ENCODE measurements around the gene SYT2.

The SYT2 gene

DNA sequence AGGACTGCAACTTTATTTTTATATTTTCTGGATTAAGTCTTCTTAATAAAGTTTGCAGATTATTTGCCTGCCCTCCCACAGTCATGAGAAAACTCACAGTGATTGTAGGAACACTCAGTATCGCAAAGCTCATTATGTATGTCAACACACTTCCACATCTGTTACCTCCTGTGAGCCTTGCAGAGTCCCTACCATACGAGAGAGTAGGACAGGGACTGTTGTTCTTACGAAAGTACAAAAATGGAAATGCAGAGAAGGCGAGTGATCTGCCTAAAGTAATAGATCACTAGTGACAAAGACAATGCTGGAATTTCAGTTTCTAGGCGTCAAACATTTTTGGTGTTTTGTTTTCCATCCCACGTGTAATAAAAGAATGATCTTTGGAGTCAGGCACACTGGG lies 131.7 kb downstream of the SYT2 start:
- Histone ChIP-seq H3K9me3 (ENCODE audit: control insufficient read depth, low read length) (no peaks in the 10 kb centered on the region), H3K4me3 (ENCODE audit: insufficient read depth, low read depth, low read length, poor library complexity, severe bottlenecking) (no peak overlapping the region), H3K4me1 (ENCODE audit: control insufficient read depth, insufficient read depth, low read length, poor library complexity, severe bottlenecking) (no peaks in the 10 kb centered on the region), H3K27ac (ENCODE audit: insufficient read depth, low read length, poor library complexity, severe bottlenecking) (no peak overlapping the region), H3K36me3 (ENCODE audit: control insufficient read depth, insufficient read depth, low read length) (peaks cover 3% of the 10 kb centered on the region), H3K27me3 (replicated peaks; ENCODE audit: control insufficient read depth, insufficient read depth, low read length, poor library complexity, severe bottlenecking) (no peaks in the 10 kb centered on the region)
- DNase-seq, result no peak

DNA sequence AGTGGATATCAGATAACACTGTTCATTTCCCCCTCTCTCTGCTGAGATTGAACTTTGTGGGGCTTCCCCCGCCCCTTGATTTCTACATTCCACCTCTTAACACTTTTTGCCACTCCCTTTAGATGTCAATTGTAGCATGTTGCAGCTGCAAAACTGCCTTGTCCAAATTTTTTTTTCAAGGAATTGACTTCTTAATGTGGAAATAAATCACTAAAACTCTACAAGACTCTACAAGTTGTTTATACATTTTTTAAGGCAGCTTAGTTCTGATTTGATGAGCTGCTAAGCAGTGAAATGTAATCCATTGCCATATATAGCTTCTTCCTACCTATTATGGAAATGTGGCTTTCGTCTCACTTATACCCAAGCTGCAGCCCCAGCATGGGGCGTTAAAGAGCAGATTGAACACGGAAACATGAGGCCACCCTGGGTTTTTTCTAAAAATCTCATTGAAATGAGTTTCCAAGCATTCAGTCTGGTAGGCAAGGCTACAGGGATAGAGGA lies 132.2 kb downstream of the SYT2 start:
- Histone ChIP-seq H3K9me3 (ENCODE audit: control insufficient read depth, low read length) (no peaks in the 10 kb centered on the region), H3K4me3 (ENCODE audit: insufficient read depth, low read depth, low read length, poor library complexity, severe bottlenecking) (no peak overlapping the region), H3K4me1 (ENCODE audit: control insufficient read depth, insufficient read depth, low read length, poor library complexity, severe bottlenecking) (no peaks in the 10 kb centered on the region), H3K27ac (ENCODE audit: insufficient read depth, low read length, poor library complexity, severe bottlenecking) (no peak overlapping the region), H3K36me3 (ENCODE audit: control insufficient read depth, insufficient read depth, low read length) (peaks cover 3% of the 10 kb centered on the region), H3K27me3 (replicated peaks; ENCODE audit: control insufficient read depth, insufficient read depth, low read length, poor library complexity, severe bottlenecking) (no peaks in the 10 kb centered on the region)
- no peak for DNase-seq

DNA sequence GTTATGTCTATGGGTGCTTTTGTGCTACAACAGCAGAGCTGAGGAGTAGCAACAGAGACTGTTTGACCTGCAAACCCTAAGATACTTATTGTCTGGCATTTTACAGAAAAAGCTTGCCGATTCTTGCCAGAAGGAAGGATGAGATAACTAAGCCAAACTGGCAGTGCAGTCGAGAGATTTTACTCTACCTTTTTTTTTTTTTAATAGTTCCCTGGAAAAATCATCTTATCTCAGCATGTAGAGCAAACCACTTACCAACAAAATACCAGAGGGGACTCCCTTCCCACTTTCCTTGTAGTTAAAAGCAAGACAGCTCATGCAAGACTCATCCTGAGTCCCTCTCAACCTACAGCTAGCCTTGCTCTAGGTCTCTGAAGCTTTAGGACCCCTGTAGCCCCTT lies 132.9 kb downstream of the SYT2 start:
- no peak for DNase-seq
- Histone ChIP-seq H3K9me3 (ENCODE audit: control insufficient read depth, low read length) (no peaks in the 10 kb centered on the region), H3K36me3 (ENCODE audit: control insufficient read depth, insufficient read depth, low read length) (peaks cover 3% of the 10 kb centered on the region)

DNA sequence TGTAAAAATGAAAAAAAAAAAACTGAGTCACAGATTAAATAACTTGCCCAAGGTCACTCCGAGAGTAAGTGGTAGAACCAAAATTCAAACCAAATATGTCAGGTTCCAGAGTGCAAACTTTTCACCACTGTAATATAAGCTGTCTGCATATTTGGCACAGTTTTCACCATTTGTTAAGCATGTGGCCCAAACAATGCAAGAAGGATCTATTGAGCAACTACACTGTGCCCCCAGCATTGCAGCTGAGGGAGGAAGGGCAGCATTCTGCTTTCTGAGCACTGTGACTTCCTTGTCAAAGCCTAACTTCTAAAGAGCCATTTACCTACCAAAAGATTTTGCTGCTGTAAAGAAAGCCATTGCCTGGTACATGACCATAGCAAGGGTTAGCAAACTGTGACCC lies 133.4 kb downstream of the SYT2 start:
- no peak overlapping the region for H3K27ac ChIP-seq (ENCODE audit: insufficient read depth, low read length, poor library complexity, severe bottlenecking)
- no peak for DNase-seq
- no peak overlapping the region for H3K4me3 ChIP-seq (ENCODE audit: insufficient read depth, low read depth, low read length, poor library complexity, severe bottlenecking)

More for the DNA sequence above, 132.9 kb downstream of the SYT2 start:
- Histone ChIP-seq H3K27ac (ENCODE audit: insufficient read depth, low read length, poor library complexity, severe bottlenecking) (no peak overlapping the region), H3K4me1 (ENCODE audit: control insufficient read depth, insufficient read depth, low read length, poor library complexity, severe bottlenecking) (no peaks in the 10 kb centered on the region), H3K4me3 (ENCODE audit: insufficient read depth, low read depth, low read length, poor library complexity, severe bottlenecking) (no peak overlapping the region), H3K27me3 (replicated peaks; ENCODE audit: control insufficient read depth, insufficient read depth, low read length, poor library complexity, severe bottlenecking) (no peaks in the 10 kb centered on the region)

DNA sequence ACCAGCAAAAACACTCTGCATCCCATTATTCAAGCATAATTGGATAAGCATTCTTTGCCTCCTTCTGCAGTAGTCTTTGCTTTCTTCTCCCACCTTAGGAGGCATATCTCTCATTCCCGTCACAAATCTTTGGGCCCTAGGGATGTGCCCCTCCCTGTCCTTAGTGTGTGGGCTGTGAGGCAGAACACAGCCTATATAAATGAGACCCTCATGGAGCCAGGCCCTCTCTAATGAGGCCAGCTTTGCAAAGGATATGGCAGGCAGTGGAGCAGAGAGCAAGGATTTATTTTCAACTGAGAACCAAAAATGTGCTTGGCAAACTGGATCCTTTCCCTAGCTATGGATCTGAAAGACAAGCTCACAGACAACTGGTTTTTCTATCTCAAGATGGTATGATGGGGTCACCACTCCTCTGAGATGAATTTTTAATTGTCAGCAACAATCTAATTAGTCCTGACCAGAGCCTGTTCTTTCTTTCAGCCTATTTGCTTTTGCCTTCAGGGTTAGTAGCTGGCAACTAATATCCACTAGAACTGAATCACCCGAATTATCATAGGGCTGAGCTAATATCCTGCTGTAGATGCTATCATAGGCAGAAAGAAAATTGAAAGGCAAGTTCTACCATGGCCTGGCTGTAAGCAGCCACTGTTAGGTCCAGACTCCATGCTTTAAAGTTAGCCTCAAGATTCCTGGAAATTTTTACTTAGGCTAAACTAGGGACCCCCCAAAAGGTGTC lies 134.2 kb downstream of the SYT2 start:
- no peak for DNase-seq
- Histone ChIP-seq H3K27me3 (replicated peaks; ENCODE audit: control insufficient read depth, insufficient read depth, low read length, poor library complexity, severe bottlenecking) (no peaks in the 10 kb centered on the region), H3K4me3 (ENCODE audit: insufficient read depth, low read depth, low read length, poor library complexity, severe bottlenecking) (no peak overlapping the region), H3K9me3 (ENCODE audit: control insufficient read depth, low read length) (no peaks in the 10 kb centered on the region), H3K4me1 (ENCODE audit: control insufficient read depth, insufficient read depth, low read length, poor library complexity, severe bottlenecking) (no peaks in the 10 kb centered on the region), H3K27ac (ENCODE audit: insufficient read depth, low read length, poor library complexity, severe bottlenecking) (no peak overlapping the region), H3K36me3 (ENCODE audit: control insufficient read depth, insufficient read depth, low read length) (peaks cover 3% of the 10 kb centered on the region)

More for the DNA sequence above, 133.4 kb downstream of the SYT2 start:
- H3K9me3 ChIP-seq (ENCODE audit: control insufficient read depth, low read length), result no peaks in the 10 kb centered on the region
- peaks cover 3% of the 10 kb centered on the region for H3K36me3 ChIP-seq (ENCODE audit: control insufficient read depth, insufficient read depth, low read length)
- H3K4me1 ChIP-seq (ENCODE audit: control insufficient read depth, insufficient read depth, low read length, poor library complexity, severe bottlenecking), result no peaks in the 10 kb centered on the region
- no peaks in the 10 kb centered on the region for H3K27me3 ChIP-seq (replicated peaks; ENCODE audit: control insufficient read depth, insufficient read depth, low read length, poor library complexity, severe bottlenecking)

DNA sequence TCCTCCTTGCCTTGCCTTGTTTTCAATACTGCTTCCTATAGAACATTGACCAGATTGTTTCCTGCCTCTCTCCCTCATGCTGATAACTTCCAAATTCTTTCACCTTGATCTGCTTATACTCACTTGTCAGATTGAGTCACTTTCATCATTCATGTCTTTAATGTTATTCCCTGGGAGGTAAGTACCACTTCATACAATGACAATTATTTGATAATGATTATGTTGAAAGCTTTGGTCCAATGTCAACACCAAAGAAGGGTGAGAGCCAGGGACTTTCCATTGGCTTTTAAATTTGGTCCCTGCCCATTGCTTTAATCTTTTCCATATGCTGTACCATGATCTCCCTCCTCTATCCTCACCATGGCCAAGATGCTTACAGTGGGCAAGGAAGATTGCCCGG lies 137.4 kb downstream of the SYT2 start:
- Histone ChIP-seq H3K9me3 (ENCODE audit: control insufficient read depth, low read length) (no peaks in the 10 kb centered on the region), H3K4me3 (ENCODE audit: insufficient read depth, low read depth, low read length, poor library complexity, severe bottlenecking) (no peak overlapping the region), H3K36me3 (ENCODE audit: control insufficient read depth, insufficient read depth, low read length) (no peaks in the 10 kb centered on the region), H3K27me3 (replicated peaks; ENCODE audit: control insufficient read depth, insufficient read depth, low read length, poor library complexity, severe bottlenecking) (no peaks in the 10 kb centered on the region), H3K27ac (ENCODE audit: insufficient read depth, low read length, poor library complexity, severe bottlenecking) (no peak overlapping the region), H3K4me1 (ENCODE audit: control insufficient read depth, insufficient read depth, low read length, poor library complexity, severe bottlenecking) (no peaks in the 10 kb centered on the region)
- DNase-seq, result no peak

DNA sequence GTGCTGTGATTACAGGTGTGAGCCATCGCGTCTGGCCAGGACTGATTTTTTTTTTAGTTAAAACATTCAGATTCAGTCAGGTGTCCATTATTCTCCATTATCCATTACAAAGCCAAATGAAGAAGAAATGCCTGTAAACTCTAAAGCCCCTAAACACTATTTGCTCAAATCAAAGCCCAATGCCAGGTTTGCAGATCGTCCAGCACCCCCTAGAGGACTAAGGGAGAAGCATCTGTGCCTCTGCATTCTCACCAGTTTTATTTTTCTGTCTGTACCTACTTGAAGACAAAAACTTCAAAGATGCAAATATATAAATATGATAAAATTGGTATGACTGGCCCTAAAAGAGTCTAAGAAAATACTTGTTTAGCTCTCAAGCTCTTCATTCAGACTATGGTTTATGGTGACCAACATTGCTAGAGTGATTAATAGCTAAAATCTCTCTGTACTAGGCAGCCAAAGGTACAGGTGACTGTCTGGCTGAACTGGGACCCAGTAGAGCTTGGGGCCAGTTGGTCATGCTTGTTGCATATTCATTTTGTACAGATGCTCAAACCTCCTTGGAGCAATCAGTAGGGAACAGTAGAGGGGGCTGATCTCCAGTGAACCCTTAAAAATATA lies 138.4 kb downstream of the SYT2 start:
- no peak for DNase-seq
- Histone ChIP-seq H3K4me1 (ENCODE audit: control insufficient read depth, insufficient read depth, low read length, poor library complexity, severe bottlenecking) (no peaks in the 10 kb centered on the region), H3K9me3 (ENCODE audit: control insufficient read depth, low read length) (no peaks in the 10 kb centered on the region), H3K27ac (ENCODE audit: insufficient read depth, low read length, poor library complexity, severe bottlenecking) (no peak overlapping the region), H3K27me3 (replicated peaks; ENCODE audit: control insufficient read depth, insufficient read depth, low read length, poor library complexity, severe bottlenecking) (no peaks in the 10 kb centered on the region), H3K4me3 (ENCODE audit: insufficient read depth, low read depth, low read length, poor library complexity, severe bottlenecking) (no peak overlapping the region), H3K36me3 (ENCODE audit: control insufficient read depth, insufficient read depth, low read length) (no peaks in the 10 kb centered on the region)

DNA sequence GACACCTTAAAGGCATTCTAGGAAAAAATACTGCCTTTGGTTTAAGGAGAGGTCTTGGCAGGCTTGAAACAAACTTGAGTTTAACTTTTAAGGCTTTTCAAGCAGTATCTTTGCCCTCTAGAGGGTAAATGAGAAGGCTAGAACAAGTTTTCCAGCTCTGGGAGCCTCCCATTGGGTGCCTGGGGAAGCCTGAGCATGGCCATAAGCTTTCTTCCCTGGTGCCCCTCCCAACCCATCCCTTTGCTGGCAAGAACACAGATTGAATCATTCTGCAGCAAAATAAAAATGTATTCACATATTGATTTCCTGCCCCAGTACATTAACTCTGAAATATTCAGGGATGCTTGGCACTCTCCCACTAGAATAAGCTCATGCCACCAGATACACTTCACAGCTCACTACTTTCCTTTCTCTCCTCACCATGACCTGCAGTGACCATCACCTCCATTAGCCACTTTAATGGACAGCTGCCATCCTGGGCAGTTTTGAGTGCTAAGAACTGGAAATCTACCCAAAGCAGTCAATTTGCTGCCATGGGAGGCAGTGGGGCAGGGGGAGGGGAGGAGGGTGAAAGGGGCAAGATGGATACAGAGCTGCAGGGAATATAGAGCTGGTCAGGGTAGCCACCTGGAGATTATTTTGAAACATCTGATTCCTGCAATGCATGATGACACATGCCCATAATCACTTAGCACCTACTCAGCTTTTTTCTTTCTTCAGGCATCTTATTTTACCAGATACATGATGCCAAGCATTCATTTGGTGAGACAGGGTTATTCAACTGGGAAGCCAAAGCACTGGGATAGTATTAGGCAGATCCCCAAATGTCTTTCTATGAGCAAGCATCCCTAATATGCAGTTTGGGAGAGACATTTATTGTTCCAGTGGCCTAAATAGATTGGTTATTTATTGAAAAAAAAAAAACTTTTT lies 140.6 kb downstream of the SYT2 start:
- no peaks in the 10 kb centered on the region for H3K9me3 ChIP-seq (ENCODE audit: control insufficient read depth, low read length)
- H3K36me3 ChIP-seq (ENCODE audit: control insufficient read depth, insufficient read depth, low read length), result no peaks in the 10 kb centered on the region
- H3K4me1 ChIP-seq (ENCODE audit: control insufficient read depth, insufficient read depth, low read length, poor library complexity, severe bottlenecking), result no peaks in the 10 kb centered on the region
- H3K27ac ChIP-seq (ENCODE audit: insufficient read depth, low read length, poor library complexity, severe bottlenecking), result no peak overlapping the region
- no peak for DNase-seq
- H3K27me3 ChIP-seq (replicated peaks; ENCODE audit: control insufficient read depth, insufficient read depth, low read length, poor library complexity, severe bottlenecking), result no peaks in the 10 kb centered on the region
- no peak overlapping the region for H3K4me3 ChIP-seq (ENCODE audit: insufficient read depth, low read depth, low read length, poor library complexity, severe bottlenecking)

DNA sequence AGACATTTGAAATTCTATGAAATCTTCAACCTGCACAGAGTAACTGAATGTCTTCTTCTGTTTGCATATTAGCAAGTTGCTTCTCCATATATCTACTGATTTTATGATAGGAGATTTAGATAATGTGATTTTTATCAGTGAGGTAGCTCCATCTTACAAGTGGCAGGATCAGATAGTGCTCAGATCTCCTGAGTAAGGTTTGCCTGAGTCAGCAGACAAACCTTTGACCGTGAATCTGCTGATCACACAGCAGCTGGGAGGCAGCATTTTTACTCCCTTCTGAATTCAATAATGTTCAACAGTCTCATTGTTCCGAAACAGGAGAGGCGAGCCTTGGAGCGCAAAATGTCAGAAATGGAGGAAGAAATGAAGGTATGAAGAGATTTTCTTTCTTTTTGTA lies 141.4 kb downstream of the SYT2 start:
- DNase-seq, result no peak
- H3K4me3 ChIP-seq (ENCODE audit: insufficient read depth, low read depth, low read length, poor library complexity, severe bottlenecking), result no peak overlapping the region

More for the DNA sequence above, 141.4 kb downstream of the SYT2 start:
- no peak overlapping the region for H3K27ac ChIP-seq (ENCODE audit: insufficient read depth, low read length, poor library complexity, severe bottlenecking)
- H3K27me3 ChIP-seq (replicated peaks; ENCODE audit: control insufficient read depth, insufficient read depth, low read length, poor library complexity, severe bottlenecking), result no peaks in the 10 kb centered on the region
- no peaks in the 10 kb centered on the region for H3K36me3 ChIP-seq (ENCODE audit: control insufficient read depth, insufficient read depth, low read length)
- no peaks in the 10 kb centered on the region for H3K4me1 ChIP-seq (ENCODE audit: control insufficient read depth, insufficient read depth, low read length, poor library complexity, severe bottlenecking)
- H3K9me3 ChIP-seq (ENCODE audit: control insufficient read depth, low read length), result no peaks in the 10 kb centered on the region
